HCT116 (cell line): ENCODE measurements around the gene SLC25A17.

Experiments used
- CBX3 ChIP-seq: IDR thresholded peaks from 2 replicates; pipeline ENCODE4 v1.6.1; 2012; ENCODE audit warnings: low read depth
- EZH2phosphoT487 ChIP-seq: fragments of 200-600 bp; IDR thresholded peaks from 2 replicates; pipeline ENCODE4 v1.6.1; 2018; ENCODE audit warnings: antibody characterized with exemption, borderline replicate concordance
- FOSL1 ChIP-seq: IDR thresholded peaks from 2 replicates; pipeline ENCODE4 v1.6.1; 2012; ENCODE audit warnings: low read depth
- JUND ChIP-seq: IDR thresholded peaks from 2 replicates; pipeline ENCODE4 v1.6.1; 2012
- SP1 ChIP-seq: IDR thresholded peaks from 2 replicates; pipeline ENCODE4 v1.6.1; 2012; ENCODE audit warnings: low read depth
- TF ChIP-seq, protein P1 (sequence below), 3 experiments: fragments of 200-600 bp in 1 of 3; sonication (generic) in 1 of 3; IDR thresholded peaks in 2 of 3; conservative IDR thresholded peaks in 1 of 3; 2 replicates each; pipeline ENCODE4 v1.5.1; 2012 to 2017; ENCODE audit warnings: low read depth in 2 of 3, low read length in 2 of 3, antibody characterized with exemption in 1 of 3, borderline replicate concordance in 1 of 3, control low read depth in 1 of 3, mild to moderate bottlenecking in 1 of 3, mixed read lengths in 1 of 3, mixed run types in 1 of 3, moderate library complexity in 1 of 3; ENCODE audit not compliant: insufficient read depth in 1 of 3

- TF ChIP-seq SP1: no peak
- TF ChIP-seq, protein P1, sequence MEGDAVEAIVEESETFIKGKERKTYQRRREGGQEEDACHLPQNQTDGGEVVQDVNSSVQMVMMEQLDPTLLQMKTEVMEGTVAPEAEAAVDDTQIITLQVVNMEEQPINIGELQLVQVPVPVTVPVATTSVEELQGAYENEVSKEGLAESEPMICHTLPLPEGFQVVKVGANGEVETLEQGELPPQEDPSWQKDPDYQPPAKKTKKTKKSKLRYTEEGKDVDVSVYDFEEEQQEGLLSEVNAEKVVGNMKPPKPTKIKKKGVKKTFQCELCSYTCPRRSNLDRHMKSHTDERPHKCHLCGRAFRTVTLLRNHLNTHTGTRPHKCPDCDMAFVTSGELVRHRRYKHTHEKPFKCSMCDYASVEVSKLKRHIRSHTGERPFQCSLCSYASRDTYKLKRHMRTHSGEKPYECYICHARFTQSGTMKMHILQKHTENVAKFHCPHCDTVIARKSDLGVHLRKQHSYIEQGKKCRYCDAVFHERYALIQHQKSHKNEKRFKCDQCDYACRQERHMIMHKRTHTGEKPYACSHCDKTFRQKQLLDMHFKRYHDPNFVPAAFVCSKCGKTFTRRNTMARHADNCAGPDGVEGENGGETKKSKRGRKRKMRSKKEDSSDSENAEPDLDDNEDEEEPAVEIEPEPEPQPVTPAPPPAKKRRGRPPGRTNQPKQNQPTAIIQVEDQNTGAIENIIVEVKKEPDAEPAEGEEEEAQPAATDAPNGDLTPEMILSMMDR (IDR thresholded peaks at IDR 0.05 in 2 of 3, conservative IDR thresholded peaks at IDR 0.05 in 1 of 3; ENCODE audit: borderline replicate concordance in 1 of 3, insufficient read depth in 1 of 3, low read depth in 2 of 3, low read length in 2 of 3): no peak
- no peak for TF ChIP-seq JUND
- TF ChIP-seq CBX3: no peak
- no peak for TF ChIP-seq EZH2phosphoT487
- no peak for TF ChIP-seq FOSL1
Observed at GRCh38 chr22:40739721-40740120, 79.4 kb downstream of the SLC25A17 start.
